Measurements from ENCODE around the gene HACD4.
"Not testable (repeated sequence)": the region's sequence is repeated elsewhere in the genome, so short reads cannot be mapped to it uniquely, and the experiment has no call there.

- not testable (repeated sequence) for TF ChIP-seq EZH2 (IDR thresholded peaks at IDR 0.05; ENCODE audit: low read depth)
- TF ChIP-seq, protein P1, sequence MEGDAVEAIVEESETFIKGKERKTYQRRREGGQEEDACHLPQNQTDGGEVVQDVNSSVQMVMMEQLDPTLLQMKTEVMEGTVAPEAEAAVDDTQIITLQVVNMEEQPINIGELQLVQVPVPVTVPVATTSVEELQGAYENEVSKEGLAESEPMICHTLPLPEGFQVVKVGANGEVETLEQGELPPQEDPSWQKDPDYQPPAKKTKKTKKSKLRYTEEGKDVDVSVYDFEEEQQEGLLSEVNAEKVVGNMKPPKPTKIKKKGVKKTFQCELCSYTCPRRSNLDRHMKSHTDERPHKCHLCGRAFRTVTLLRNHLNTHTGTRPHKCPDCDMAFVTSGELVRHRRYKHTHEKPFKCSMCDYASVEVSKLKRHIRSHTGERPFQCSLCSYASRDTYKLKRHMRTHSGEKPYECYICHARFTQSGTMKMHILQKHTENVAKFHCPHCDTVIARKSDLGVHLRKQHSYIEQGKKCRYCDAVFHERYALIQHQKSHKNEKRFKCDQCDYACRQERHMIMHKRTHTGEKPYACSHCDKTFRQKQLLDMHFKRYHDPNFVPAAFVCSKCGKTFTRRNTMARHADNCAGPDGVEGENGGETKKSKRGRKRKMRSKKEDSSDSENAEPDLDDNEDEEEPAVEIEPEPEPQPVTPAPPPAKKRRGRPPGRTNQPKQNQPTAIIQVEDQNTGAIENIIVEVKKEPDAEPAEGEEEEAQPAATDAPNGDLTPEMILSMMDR (conservative IDR thresholded peaks at IDR 0.05) = not testable (repeated sequence)
Observed at GRCh38 chr9:20973246-20973947, 58.0 kb downstream of the HACD4 start.

All from PC-9 (cell line).